Activated T-helper 1 cell treated with Interleukin-2 at 50 U/mL for 16 hours (primary cell): Measurements from ENCODE around the gene PML.

Source experiments
- DNase-seq: peaks from one replicate; pipeline ENCODE4 v3.0.0-alpha.2; 2020; ENCODE audit warnings: low read depth

PML gene

GRCh38 chr15:73994413-73994883, at the start of gene PML:
Gene PML, plus strand, starts transcription at chr15:73994716. Its CDS starts 97 bp downstream, at chr15:73994813.
- peak; percentile 84 for DNase-seq

- no peak for DNase-seq
These were observed 49.4 kb upstream of the PML start for GRCh38 chr15:73945130-73945508.

- DNase-seq, result no peak
These were observed 48.3 kb upstream of the PML start for GRCh38 chr15:73946046-73946721.

- DNase-seq, result no peak
These were observed 47.6 kb upstream of the PML start for GRCh38 chr15:73946795-73947370.

- DNase-seq, result no peak
These were observed 46.9 kb upstream of the PML start for GRCh38 chr15:73947651-73948050.

- no peak for DNase-seq
These were observed 46.1 kb upstream of the PML start for GRCh38 chr15:73948396-73948795.

GRCh38 chr15:73948982-73949381, 45.5 kb upstream of the PML start:
- DNase-seq, result no peak

GRCh38 chr15:73949496-73949895, 45.0 kb upstream of the PML start:
- no peak for DNase-seq

- no peak for DNase-seq
These were observed 44.1 kb upstream of the PML start for GRCh38 chr15:73950479-73950830.

- peak; percentile 60 for DNase-seq
These were observed 43.5 kb upstream of the PML start for GRCh38 chr15:73950831-73951561.

- no peak for DNase-seq
These were observed 42.9 kb upstream of the PML start for GRCh38 chr15:73951601-73952000.

GRCh38 chr15:73952171-73952912, 42.2 kb upstream of the PML start:
- DNase-seq, result no peak

GRCh38 chr15:73952913-73953750, 41.4 kb upstream of the PML start:
- DNase-seq, result no peak

GRCh38 chr15:73954188-73955145, 40.0 kb upstream of the PML start:
- DNase-seq, result no peak

GRCh38 chr15:73955326-73955725, 39.2 kb upstream of the PML start:
- DNase-seq, result no peak

GRCh38 chr15:73955861-73956742, 38.4 kb upstream of the PML start:
- DNase-seq, result no peak

GRCh38 chr15:73956743-73957135, 37.8 kb upstream of the PML start:
- DNase-seq, result no peak

GRCh38 chr15:73957276-73957675, 37.2 kb upstream of the PML start:
- DNase-seq, result no peak

GRCh38 chr15:73957785-73958184, 36.7 kb upstream of the PML start:
- DNase-seq, result no peak
